Urinary bladder (tissue), 4 donors: ENCODE data around the gene EBF4. TPM values are rescaled to one million over a fixed set of nuclear protein-coding genes. Genes with fewer than 3 reads are reported as not detected.

ENCODE experiments used
- DNase-seq: peaks from one replicate; pipeline ENCODE4 v3.0.0-alpha.2; 2015; ENCODE audit errors: extremely low spot score
- H3K27ac ChIP-seq: one replicate; pipeline ENCODE4 v1.5.1; 2013; ENCODE audit warnings: low read depth, mild to moderate bottlenecking, moderate library complexity
- H3K36me3 ChIP-seq: one replicate; pipeline ENCODE4 v1.6.1; 2013; ENCODE audit warnings: mild to moderate bottlenecking, moderate library complexity; ENCODE audit not compliant: insufficient read depth
- H3K4me1 ChIP-seq: one replicate; pipeline ENCODE4 v1.6.1; 2013; ENCODE audit warnings: mild to moderate bottlenecking, moderate library complexity; ENCODE audit not compliant: insufficient read depth
- H3K4me3 ChIP-seq: one replicate; pipeline ENCODE4 v1.5.1; 2013; ENCODE audit warnings: low read depth, low read length
- whole genome bisulfite sequencing: extraction: QIAGEN DNeasy Blood & Tissue Kit; methylation state at CpG from one replicate; pipeline ENCODE4 v1.1.7; 2013; 5-methylcytosine and 5-hydroxymethylcytosine counted together
- polyA plus RNA-seq: library from polyadenylated mRNA; stranded (reverse); fragments of 200-250 nt; gene quantifications from one replicate; pipeline ENCODE4 v1.2.3, GENCODE V29; 2013
- small RNA-seq: library from RNA; depleted of rRNA; stranded (forward); fragments of <200 nt; gene quantifications from one replicate; pipeline ENCODE3, GENCODE V24; 2014
- total RNA-seq: library from RNA; depleted of rRNA; stranded (reverse); fragments of >200 nt; gene quantifications from one replicate; pipeline ENCODE4 v1.2.3, GENCODE V29; 2014
- donor health status: healthy with polysubstance abuse.
- donor health status: healthy.

EBF4 gene
- total and polyA plus RNA-seq, 2 donors: 9.3 to 28.9 TPM

DNA sequence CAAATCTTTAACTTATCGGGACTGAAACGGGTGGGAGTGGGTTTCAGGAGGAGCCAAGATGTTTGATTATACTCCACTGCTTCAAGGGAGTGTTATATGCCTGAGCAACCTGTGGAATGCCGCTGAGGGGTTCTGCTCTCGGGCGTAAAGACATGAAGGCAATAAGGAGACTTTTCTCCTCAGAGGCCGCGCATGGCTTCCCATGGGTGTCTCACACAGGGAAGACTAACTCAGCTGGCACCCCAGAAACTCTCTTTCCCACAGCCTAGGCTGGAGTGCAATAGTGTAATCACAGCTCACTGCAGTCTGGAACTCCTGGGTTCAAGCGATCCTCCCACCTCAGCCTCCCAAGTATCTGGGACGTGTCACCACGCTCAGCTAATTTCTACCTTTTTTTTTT is 117.1 kb downstream of the EBF4 start:
- WGBS: 92% methylated on average over 10 of the region's 10 CpGs
- no peak for DNase-seq

More for the DNA sequence above, 117.1 kb downstream of the EBF4 start:
- Histone ChIP-seq H3K4me3 (no peak overlapping the region), H3K4me1 (no peaks in the 10 kb centered on the region), H3K36me3 (no peaks in the 10 kb centered on the region), H3K27ac (no peak overlapping the region)

Small RNAs within 50 kb of the gene (small RNA-seq; reads per million reads assigned to genes)
- gene SNORA51 (not detected), gene SNORD110 (not detected), gene SNORD56 (not detected), gene SNORD57 (not detected), gene SNORD86 (not detected)

Other genes with a start within 250 kb of the EBF4 start
- 52.0 TPM for gene SNRPB, start 222.0 kb upstream of the EBF4 start, total RNA-seq
- 175 TPM for gene SNRPB, start 222.0 kb upstream of the EBF4 start, polyA plus RNA-seq
- gene ZNF343, start 183.9 kb upstream of the EBF4 start, total RNA-seq: 15.4 TPM
- gene ZNF343, start 183.9 kb upstream of the EBF4 start, polyA plus RNA-seq: 9.3 TPM
- 0.16 TPM for gene TMC2, start 156.2 kb upstream of the EBF4 start, total RNA-seq
- 0.34 TPM for gene TMC2, start 156.2 kb upstream of the EBF4 start, polyA plus RNA-seq
- 75.1 TPM for gene NOP56, start 40.1 kb upstream of the EBF4 start, total RNA-seq
- gene NOP56, start 40.1 kb upstream of the EBF4 start, polyA plus RNA-seq: 79.9 TPM
- gene IDH3B, start 28.6 kb upstream of the EBF4 start, total RNA-seq: 44.5 TPM
- gene IDH3B, start 28.6 kb upstream of the EBF4 start, polyA plus RNA-seq: 102 TPM
- gene CPXM1, start 107.8 kb downstream of the EBF4 start, total RNA-seq: 46.9 TPM
- gene CPXM1, start 107.8 kb downstream of the EBF4 start, polyA plus RNA-seq: 19.4 TPM
- gene C20orf141, start 122.2 kb downstream of the EBF4 start, total RNA-seq: not detected
- gene C20orf141, start 122.2 kb downstream of the EBF4 start, polyA plus RNA-seq: not detected
- not detected for gene TMEM239, start 123.6 kb downstream of the EBF4 start, total RNA-seq
- not detected for gene TMEM239, start 123.6 kb downstream of the EBF4 start, polyA plus RNA-seq
- 16.6 TPM for gene PCED1A, start 147.9 kb downstream of the EBF4 start, total RNA-seq
- 29.8 TPM for gene PCED1A, start 147.9 kb downstream of the EBF4 start, polyA plus RNA-seq
- gene VPS16, start 148.0 kb downstream of the EBF4 start, total RNA-seq: 22.2 TPM
- 33.2 TPM for gene VPS16, start 148.0 kb downstream of the EBF4 start, polyA plus RNA-seq
- 139 TPM for gene PTPRA, start 180.7 kb downstream of the EBF4 start, total RNA-seq
- 52.6 TPM for gene PTPRA, start 180.7 kb downstream of the EBF4 start, polyA plus RNA-seq